Ecto neural progenitor cell (in vitro differentiated cells): ENCODE measurements around the gene AUTS2.

Experiments
- DNase-seq: peaks from one replicate; pipeline ENCODE4 v3.0.0-alpha.2; 2018; ENCODE audit warnings: low spot score

Gene AUTS2

DNA sequence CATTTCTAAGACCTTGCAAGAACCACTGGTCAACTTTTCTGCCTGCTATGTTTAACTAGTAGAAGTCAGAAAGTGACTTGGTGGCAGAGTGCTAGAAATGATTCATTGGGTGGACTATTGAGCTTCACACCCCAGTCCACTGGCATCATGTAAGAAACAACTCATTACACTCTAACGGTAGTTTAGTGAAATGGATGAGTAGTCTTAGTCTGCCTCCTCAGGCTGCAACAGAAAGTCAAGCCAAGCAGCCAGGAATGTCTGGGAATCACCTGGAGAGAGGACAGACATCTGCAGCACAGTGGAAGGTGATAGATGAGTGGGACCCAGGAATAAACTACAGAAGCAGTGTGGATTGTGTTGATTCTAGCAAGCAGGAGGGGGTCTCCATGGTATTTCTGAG lies 125.4 kb downstream of the AUTS2 start:
- DNase-seq: no peak

DNA sequence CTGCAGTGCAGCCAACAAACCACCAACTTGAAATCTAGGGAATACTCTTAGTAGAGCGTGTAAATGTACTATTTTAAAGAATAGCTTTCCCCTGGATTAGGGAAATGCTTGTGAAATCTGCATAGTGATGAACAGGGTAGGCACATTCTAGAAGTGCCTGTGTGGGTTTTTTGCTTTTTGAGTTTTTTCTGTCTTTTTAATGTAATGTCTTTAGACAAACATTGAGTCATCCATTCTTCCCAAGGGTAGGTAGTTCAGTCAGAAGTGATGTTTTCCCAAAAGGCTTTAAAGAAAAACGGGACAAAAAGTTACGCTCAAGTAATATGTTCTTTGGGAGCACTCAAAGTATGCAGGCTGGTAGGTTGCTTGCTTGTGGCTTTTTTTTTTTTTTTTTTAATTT lies 130.0 kb downstream of the AUTS2 start:
- no peak for DNase-seq

DNA sequence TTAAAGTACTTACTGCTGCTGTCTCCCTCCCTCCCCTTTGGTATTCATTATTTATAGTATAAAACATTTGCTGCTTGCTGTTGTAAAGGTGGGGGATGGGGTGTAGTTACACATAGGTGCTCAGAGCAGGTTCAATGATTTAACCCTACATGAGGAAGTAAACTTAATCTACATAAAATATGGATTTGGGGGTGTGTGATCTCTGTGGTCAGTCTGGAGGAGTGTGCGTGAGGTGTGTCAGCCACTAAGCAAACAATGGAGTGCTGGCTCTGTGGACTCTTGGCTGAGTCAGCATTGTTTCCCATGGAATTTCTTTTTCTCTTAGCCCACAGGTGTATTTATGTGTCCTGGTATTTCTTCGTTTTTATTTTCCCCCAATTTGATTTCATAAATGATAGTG lies 133.9 kb downstream of the AUTS2 start:
- no peak for DNase-seq

DNA sequence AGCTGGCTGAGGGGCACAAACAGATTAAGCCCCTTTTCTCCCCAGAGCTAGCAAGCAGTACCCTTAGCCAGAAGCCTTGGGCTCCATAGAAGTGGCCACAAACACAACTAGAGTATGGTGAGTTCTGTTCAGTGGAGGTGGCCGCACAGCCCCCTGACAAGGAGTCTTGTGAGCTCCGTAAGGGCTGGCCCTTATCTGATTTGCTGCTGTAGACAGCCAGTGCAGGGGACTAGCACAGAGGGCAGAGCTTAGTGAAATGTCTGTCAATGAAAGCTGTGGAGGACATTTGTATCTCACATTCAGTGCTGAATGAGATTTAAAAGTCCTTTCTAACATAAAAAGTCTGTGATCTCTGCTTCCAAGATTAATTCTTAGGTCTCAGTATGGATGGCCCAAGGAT lies 137.3 kb downstream of the AUTS2 start:
- DNase-seq: no peak

DNA sequence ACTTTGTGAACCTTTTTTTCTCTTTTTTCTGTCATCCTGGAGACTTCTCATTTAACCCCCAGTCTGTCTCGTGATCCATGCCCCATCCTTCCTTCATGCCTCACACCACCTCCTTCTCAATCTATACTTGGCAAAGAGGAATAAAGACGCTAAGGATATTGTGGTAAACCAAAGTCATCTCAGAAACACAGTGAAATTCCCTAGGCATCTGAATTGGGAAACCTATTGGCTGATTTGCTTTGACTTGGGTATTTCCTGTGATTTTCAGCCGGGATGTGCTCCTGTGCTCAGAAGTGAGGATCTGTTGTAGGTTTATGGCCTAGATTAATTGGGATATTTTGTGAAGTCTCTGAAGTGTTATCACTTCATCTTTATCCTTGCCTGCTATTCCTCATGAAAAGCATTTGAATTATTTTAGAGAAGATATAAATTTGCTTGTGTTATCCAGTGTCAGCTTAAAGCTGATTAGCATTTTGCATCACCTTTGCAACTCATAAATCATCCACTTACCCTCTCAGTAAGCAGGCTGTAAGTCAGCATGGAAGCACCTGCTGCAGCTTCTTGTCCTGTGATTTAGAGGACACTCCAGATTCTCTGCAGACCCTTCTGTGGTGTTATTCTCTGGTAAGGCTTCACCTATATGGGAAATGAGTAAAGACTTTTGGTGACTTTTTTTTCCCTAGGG lies 138.0 kb downstream of the AUTS2 start:
- DNase-seq: no peak

DNA sequence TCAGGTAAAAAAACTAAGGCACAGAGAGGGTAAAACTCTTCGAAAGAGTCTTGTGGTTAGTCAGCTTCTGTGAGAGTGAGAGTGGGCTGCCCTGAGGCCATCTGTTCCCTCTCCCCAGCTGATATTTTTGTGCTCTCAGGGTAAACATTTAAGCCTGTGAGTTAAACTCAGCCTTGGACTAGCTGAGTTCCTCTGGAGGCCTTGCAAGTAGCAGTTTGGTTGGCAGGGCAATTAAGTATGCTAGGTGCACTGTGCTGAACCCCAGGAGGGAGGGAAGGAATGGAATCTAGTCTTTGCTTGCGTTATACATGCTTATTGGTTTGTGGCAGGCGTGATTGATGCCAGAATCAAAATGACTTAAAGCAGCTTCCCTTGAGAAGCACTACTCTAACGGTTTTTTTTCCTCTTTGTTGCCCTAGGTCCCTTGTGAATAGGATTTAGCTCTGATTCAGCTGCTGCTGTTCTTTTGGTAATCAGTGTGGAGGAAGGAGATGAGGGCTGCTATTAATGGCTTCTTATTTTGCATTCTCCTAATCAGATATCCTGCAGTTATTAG lies 140.2 kb downstream of the AUTS2 start:
- DNase-seq: peak; percentile 59

DNA sequence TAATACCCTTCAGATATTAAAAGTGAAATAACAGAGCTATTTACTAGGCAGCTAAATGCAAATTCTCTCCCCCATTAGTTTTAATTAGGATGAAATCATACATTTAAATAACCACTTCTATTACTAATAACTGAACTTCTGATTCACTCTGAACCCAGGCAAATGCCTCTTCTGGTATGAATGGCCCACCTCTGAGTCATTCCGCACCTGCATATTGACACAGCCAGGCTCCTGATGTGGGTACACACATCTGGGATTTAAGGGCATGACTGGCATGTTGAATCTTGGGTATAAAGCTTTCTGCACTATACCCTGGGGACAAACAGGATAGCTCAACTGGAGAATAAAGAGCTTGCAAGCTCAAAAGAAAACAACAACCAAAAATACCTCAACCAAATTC lies 140.9 kb downstream of the AUTS2 start:
- no peak for DNase-seq

DNA sequence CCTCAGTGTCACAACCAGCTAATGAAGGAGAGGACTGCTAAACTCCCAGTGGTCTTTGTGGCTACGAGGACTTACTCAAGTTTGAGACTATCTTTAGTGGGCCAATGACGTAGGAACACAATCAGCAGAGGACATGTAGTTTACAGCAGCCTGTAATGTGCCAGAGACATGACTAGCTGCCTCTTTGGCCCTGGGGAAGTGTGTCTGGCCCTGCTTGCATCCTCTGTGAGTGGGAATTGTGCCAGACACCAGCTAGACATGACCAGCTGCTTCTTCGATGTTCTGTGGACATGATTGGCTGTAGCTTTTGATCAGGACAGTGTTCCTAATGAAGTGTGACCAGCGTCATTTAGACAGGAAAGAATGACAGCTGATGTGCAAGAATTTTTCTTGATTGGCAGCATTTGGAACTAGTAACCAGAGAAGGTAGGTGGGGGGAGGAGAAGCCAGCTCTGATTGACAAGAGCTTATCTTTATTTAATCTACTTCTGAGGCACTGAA lies 141.7 kb downstream of the AUTS2 start:
- no peak for DNase-seq

DNA sequence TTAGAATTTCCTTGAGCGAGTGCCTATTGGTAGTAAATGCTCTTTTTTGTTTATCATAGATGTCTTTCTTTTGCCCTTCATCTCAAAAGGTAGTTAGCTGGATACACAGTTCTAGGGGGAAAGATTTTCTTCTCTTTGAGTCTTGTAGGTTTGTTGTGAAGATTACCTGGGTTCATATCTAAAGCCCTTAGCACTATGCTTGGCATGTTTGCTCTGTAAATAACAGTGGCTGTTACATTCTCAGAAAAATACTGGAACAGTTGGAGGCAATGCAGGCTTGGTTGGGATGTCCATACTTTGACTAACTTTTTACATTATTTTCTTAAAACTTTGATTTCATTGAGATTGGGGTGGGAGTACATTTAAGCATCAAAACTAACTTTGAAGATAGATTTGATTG lies 144.0 kb downstream of the AUTS2 start:
- DNase-seq: no peak

DNA sequence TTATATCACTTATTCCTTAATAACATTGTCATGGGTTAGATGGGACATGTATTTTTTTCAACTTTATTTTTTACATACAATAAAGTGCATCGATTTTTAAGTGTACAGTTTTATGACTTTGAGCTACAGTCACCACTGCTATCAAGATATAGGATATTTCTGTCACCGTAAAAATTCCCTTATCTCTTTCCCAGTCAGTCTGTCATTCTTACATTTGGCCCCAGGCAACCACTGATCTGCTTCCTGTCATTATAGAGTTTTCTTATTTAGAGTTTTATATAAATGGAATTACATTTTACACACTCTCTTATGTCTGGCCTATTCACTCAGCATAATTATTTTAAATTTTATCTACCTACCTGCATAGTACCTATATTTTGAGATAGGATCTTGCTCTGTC lies 145.2 kb downstream of the AUTS2 start:
- no peak for DNase-seq

DNA sequence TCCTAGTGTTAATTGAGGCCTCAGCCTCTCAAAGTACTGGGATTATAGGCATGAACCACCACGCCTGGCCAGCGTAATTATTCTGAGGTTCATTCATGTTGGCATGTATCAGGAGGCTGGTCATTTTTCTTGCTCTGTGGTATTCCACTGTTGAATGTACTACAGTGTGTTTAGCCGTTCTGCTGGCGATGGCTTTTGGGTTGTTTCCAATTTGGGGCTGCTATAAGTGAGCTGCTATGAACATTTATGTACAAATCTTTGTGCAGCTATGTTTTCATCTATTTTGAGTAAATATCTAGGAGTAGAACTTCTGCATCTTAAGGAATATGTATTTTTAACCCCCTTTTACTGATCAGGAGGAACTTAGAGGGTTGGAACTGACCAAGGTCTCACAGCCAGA lies 145.8 kb downstream of the AUTS2 start:
- no peak for DNase-seq

DNA sequence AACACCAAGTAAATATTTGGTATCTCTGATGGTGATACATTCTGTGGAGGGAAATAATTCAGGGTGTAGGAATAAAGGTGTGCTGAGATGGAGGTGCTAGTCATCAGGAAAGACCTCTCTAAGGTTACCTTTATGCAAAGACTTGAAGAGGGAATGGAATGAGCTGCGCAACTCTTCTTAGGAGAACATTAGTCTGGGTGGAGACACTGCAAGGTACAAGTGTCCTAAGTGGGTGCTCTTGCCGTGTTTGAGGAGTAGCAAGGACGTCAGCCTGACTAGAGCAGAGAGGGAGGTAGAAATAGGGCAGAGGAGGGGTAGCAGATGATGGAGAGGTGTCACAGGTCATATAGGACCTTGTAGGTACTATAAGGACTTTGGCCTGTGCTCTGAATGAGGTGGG lies 148.1 kb downstream of the AUTS2 start:
- DNase-seq: no peak

DNA sequence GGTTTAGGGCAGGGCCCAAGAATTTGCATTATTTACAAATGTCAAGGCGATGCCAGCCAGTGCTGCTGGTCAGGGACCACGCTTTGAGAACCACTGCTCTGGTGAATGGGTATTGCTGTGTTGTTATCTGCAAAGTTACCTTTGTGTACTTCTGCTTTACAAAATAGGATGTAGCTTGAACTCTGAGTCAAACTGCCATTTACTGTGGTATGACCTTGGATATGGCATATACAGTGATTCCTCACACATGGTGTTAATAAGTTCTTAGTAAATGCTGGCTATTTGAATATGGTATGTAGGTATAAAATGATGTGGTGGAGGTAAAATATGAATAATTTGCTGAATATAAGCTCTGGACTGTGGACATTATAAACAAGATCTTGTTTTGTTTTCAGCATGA lies 148.9 kb downstream of the AUTS2 start:
- no peak for DNase-seq

DNA sequence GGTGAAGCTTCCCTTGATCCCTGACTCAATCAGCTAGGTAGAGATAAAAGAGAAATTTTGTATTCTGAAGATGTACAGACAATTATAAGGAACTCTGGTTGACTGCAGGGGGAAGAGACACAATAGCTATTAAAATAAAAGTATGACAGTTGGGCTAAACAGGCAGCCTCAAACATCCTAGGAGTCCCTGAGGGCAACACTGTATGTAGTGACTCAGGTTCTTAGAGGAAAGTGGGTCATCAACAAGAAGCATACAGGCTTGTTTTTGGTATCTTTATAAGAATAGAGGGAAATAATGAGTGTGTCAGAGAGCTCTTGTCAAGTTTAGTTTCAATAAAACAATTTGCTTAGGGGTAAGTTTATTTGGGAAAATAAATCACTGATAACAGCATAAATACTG lies 150.3 kb downstream of the AUTS2 start:
- DNase-seq: no peak

DNA sequence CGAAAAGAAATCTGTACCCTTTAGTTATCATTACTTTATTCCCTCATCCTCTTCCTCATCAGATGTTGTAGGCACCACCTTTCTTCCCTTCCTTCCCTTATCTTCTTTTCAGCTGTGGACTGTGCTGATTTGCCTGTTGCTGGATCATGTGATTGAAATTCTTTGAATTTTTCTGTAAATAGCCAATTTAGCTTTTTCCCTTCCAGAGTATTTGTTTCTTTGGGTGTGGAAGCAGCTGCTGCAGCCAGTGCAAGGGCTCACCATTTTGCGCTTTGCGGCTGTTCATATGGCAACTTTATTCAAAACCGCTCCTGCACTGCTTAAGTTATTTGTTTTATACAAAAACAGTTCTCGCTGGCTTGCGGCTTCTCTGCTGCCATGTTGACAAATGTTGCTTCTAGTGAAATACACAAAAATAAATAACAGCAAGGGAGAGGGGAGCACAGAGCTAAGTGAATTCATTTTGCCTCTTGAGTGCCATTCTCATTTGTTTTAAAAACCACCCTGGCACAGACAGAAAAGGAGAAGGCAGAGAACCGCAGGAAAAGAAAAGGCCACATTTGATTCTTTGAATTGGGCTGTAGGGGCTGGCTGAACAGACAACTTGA lies 151.2 kb downstream of the AUTS2 start:
- DNase-seq: no peak

DNA sequence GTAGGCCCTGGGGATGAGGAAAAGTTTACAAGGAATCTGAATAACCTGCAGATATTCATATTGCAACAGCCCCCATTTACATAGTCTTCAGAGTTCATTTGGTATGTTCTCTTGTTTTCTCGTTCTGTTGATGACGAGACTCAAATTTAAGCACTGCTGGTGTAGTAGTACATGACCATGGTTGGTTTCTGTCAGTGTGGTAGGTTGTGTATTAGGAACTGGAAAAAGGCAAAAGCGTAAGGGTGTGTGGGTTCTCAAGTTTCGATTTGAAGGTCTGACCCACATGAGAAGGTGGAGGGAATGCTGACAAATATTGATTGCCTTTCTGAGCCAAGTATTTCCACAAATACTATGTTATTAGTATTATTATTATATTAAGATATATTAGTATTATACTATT lies 151.7 kb downstream of the AUTS2 start:
- no peak for DNase-seq

DNA sequence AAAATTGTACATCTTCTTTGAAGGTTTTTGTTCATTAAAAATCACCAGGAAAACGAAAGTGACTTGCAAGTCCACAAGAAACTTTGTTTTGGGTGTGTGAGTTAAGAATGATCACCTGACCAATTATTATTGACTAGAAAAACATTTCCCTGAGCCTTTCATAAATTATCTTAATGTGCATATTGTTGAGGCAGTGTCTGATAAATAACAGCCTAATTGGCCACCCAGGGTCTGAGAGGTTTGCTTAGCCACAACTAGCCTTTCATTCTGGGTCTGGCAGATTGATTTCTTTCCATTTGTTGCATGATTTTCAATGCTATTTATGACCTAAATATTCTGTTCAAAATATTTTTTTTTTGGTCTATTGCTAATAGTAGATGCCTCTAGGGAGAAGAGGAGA lies 152.8 kb downstream of the AUTS2 start:
- no peak for DNase-seq

DNA sequence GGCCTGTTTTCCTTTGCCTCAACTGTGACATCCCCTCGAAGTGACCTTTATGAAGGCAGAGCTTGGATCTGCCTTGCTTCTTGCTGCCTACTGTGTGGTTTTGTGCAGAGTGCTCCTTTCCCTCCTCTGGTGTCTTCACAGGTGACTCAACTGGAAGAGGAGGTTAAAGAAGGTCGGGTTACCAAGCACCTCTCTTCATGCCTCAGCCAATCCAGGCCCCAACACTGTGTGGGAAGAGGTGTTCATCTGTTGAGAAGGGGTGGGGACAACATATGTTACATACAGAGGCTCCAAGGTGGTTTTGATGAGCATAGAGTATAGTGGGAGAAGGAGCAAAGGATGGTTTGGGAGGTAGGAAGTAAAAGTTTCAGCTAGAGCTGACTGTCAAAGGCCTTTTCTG lies 155.7 kb downstream of the AUTS2 start:
- no peak for DNase-seq

DNA sequence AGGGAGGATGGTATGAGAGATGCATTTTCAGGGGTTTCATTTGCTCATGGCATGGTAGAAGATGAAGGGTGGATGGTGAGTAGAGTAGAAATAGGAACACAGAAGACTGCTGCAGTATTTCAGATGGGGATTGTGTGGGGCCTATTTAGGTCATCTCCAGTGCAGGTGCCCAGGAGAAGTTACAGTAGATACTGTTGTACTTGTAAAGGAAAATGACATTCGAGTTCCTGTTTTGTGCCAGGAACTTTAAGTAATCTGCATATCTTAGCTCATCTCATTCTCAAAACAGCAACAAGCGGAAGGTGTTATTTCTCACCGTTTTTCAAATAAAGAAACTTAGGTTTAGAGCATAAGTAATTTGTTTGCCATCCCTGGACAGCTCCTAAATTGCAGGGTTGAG lies 156.2 kb downstream of the AUTS2 start:
- DNase-seq: no peak

DNA sequence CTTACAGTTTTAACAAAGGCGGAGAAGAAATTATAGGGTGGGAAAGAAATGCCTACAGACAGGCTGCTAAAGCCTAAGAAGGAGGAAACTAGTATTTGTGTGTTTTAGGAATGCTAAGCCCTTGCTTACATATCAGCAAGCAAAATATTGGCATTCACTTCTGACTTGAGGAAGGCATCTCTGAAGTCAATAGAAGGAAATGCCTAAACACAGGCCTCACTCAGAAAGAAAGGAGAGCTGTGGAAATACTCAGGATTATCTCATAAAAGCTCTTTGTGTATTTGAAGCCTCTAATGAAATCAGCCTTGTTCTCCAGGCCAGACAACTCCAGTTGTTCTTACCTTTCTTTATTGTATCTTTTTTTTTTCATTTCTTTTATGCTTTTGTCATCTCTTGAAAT lies 158.0 kb downstream of the AUTS2 start:
- DNase-seq: no peak

DNA sequence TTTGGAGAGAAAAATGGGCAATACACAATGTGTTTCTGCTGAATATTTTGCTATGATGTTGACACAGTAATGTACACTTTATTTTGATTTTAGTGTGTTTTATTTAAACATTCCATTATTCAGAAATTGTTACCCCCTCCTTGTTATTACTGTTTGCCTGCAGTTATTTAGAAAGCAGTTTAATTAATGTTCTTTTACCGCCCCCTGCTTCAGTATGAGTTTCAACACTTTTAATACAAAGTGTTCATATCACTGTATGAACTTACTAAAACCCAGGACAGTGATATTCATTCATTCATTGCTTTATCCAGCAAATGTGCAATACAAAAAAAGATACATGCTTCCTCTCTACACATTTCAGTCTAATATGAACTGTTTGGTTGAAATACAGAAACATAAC lies 159.3 kb downstream of the AUTS2 start:
- no peak for DNase-seq

DNA sequence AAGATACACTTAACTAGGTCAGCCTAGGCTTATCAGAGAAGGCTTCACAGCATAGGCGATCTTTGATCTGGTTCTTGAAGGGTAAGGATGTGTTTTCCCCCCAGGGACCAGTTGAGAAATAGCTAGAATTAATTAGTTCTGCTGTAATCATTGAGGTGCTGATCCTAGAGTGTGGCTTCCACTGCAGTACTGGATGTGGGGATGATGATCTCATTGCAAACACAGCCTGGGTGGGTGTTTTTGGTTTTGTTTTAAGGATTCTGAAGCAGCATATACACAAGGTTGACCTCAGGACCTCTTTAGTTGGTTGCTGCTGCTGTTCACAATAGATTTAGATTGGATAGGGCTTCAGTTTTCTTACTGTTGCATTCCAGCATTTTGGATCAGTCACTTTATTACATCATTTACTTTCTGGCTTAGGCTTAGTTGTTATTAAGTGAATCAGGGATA lies 159.7 kb downstream of the AUTS2 start:
- DNase-seq: no peak

DNA sequence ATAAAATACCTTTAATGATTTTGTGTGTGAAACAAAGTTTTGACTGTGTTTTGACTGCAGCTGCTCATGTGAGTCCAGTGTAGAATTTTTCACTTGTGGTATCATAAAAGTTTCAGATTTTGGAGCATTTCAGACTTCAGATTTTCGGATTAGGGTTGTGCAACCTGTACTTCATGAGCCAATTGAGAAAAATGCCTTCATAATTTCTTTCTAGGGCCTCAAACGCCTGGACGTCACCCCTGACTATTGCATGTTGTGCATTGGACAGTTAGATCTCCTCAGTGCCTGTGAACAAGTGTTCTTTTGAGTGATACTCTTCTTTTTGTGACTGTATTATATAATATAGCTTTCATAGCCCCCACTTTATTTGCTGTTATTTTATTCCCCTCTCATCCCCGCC lies 161.1 kb downstream of the AUTS2 start:
- DNase-seq: no peak
